ENCODE results near the gene DNER. TPM values are rescaled to one million over a fixed set of nuclear protein-coding genes. Genes with fewer than 3 reads are reported as not detected.

Gene DNER
- total and polyA plus RNA-seq, 2 donors, result 2.9 to 4.4 TPM

DNA sequence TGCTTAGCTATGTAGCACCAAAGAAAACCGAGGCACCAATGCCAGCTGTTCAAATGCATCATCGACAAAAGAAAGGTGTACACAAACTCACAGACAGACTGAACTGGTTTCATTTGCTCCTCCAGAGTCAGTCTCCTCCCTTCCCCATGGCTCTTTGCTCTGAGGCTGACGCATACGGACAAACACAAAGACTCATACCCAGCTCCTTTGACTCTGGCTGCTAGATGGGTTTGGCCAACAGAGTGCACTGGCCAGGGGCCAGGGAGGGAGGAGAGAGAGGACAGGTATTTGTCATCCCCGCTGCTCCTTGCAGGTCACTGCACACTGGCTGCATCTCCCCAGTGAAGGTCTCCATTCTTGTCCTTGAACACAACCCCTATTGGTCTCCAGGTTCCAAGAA, 40.7 kb downstream of the DNER start:
- no peaks in the 10 kb centered on the region for H3K36me3 ChIP-seq (ENCODE audit: insufficient read depth)
- no peak overlapping the region for H3K4me3 ChIP-seq (ENCODE audit: low read depth, low read length)
- no peak overlapping the region for H3K27ac ChIP-seq (ENCODE audit: low read depth)
- no peak for DNase-seq (ENCODE audit: extremely low spot score)
- no peaks in the 10 kb centered on the region for H3K4me1 ChIP-seq (ENCODE audit: insufficient read depth)
- 85% methylated on average over 5 of the region's 5 CpGs for WGBS

DNA sequence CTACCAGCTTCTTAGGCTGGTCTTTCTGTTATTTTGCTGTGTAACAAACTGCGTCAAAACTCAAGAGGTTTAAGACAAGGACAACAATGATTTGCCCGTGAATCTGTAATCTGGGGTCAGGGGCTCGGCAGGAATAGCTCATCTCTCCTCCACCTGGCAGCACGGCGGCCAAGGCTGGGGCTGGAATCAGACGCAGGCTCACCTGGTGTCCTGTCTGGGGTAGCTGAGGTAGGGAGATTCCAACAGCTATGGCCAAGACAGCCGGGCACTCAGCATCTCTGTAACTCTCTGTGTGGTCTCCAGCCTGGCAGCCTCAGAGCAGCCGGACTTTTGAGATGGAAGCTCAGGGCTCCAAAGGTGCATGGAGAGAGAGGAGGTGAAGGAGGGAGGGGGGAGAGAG, 42.3 kb downstream of the DNER start:
- no peak overlapping the region for H3K4me3 ChIP-seq (ENCODE audit: low read depth, low read length)
- no peak for DNase-seq (ENCODE audit: extremely low spot score)

DNA sequence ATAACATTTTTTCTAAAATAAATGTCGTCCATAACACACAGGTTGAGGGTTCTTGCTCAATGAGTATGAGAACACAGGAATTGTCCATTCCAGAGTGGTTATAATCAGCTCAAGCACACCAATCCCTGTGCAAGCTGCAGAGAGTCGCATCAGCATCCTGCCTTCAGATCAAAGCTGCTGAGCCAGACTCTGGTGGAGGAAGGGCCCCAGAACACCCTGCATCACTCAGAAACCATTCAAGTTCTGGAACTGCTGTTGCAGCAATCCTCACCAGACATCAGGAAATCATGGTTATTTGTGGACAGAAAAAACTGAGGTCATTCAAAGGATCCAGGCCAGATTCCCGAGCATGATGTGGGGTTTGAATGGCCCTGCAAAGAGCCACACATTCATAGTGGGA, 44.5 kb downstream of the DNER start:
- Histone ChIP-seq H3K4me1 (ENCODE audit: insufficient read depth) (no peaks in the 10 kb centered on the region), H3K4me3 (ENCODE audit: low read depth, low read length) (no peak overlapping the region), H3K36me3 (ENCODE audit: insufficient read depth) (no peaks in the 10 kb centered on the region), H3K27ac (ENCODE audit: low read depth) (no peak overlapping the region)
- DNase-seq (ENCODE audit: extremely low spot score), result no peak
- WGBS, result 57% methylated on average over 3 of the region's 3 CpGs

More for the DNA sequence above, 42.3 kb downstream of the DNER start:
- no peak overlapping the region for H3K27ac ChIP-seq (ENCODE audit: low read depth)
- H3K4me1 ChIP-seq (ENCODE audit: insufficient read depth), result no peaks in the 10 kb centered on the region
- no peaks in the 10 kb centered on the region for H3K36me3 ChIP-seq (ENCODE audit: insufficient read depth)
- WGBS, result 68% methylated on average over 8 of the region's 8 CpGs

DNA sequence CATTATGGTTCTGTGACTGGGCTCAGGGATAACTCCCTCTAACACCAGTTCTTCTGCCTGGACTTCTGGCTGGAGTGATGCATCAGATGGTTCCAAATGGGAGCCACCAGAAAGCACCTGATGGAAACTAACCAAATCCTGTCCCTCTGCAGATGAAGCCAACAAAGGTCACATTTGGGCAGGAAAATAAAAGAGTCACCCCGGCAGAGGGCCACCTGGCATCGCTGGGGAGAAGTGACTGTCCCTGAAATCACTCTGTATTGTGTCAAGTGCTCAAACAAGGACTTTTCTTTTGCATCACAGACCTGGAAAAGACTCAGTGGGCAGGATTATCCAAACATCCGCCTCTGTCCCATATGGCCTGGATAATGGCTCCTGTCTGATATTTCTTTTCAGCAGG, 47.5 kb downstream of the DNER start:
- no peaks in the 10 kb centered on the region for H3K4me1 ChIP-seq (ENCODE audit: insufficient read depth)
- DNase-seq (ENCODE audit: extremely low spot score), result no peak
- no peak overlapping the region for H3K4me3 ChIP-seq (ENCODE audit: low read depth, low read length)
- no peak overlapping the region for H3K27ac ChIP-seq (ENCODE audit: low read depth)
- 77% methylated on average over 3 of the region's 3 CpGs for WGBS
- no peaks in the 10 kb centered on the region for H3K36me3 ChIP-seq (ENCODE audit: insufficient read depth)

DNA sequence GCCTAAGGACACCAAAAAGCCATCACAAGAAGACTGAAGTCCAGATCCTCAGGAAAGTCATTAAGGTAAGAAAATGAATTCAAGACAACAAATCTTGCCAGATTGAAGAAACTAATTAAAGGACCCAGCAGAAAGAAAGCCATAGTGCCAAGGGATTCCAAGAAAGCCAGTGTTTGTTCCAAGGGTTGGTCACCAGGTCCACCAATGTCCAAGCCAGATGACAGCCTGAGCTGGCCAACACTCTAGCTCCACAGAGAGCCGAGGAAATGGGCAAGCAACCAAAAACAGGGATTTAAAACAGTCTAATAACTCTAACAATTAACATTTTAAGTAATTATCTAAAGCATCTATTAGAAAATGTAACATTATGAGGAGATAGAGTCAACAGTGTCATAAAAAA, 49.2 kb downstream of the DNER start:
- DNase-seq (ENCODE audit: extremely low spot score), result no peak
- H3K27ac ChIP-seq (ENCODE audit: low read depth), result no peak overlapping the region
- H3K36me3 ChIP-seq (ENCODE audit: insufficient read depth), result no peaks in the 10 kb centered on the region
- no peaks in the 10 kb centered on the region for H3K4me1 ChIP-seq (ENCODE audit: insufficient read depth)
- WGBS, result 55% methylated on average over 1 of the region's 1 CpG
- H3K4me3 ChIP-seq (ENCODE audit: low read depth, low read length), result no peak overlapping the region

DNA sequence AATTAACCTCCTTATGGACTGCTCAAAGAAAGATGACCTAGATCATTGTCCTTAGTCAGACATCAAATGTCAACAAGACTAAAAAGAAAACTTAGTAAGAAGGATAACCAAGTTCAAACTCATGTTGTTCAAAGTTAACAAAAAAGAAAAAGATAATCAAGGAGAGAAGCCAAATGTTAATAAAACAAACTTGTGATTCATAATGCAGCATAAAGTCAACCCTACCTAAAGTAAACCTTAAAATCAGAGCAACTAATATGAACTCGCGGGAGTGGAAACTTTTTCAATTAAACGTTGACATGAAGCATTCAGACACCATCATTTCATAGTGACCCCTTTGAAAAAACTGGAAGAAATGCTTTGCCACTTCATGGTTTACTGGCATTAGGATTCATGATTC, 52.9 kb downstream of the DNER start:
- Histone ChIP-seq H3K27ac (ENCODE audit: low read depth) (no peak overlapping the region), H3K36me3 (ENCODE audit: insufficient read depth) (no peaks in the 10 kb centered on the region), H3K4me1 (ENCODE audit: insufficient read depth) (no peaks in the 10 kb centered on the region), H3K4me3 (ENCODE audit: low read depth, low read length) (no peak overlapping the region)
- no peak for DNase-seq (ENCODE audit: extremely low spot score)
- 91% methylated on average over 3 of the region's 3 CpGs for WGBS

DNA sequence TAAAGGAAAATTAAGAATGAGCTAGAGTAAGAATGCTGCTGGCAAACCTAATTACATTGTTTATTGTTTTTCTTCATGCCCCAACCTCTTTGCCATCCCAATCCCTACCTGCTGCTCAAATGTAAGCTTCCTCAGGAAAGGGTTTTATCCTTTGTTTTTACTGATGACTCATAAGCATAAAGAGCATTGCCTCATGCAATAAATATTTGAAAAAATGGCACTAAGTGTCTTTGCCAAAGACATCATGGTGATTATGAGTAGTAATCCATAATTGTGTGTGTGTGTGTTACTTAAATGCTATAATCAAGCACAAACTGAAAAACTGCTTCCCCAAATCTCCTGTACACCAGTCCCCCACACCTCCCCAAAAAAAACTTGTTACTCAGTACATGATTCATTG, 53.4 kb downstream of the DNER start:
- no peak for DNase-seq (ENCODE audit: extremely low spot score)
- no peak overlapping the region for H3K4me3 ChIP-seq (ENCODE audit: low read depth, low read length)
- no peak overlapping the region for H3K27ac ChIP-seq (ENCODE audit: low read depth)
- no peaks in the 10 kb centered on the region for H3K36me3 ChIP-seq (ENCODE audit: insufficient read depth)
- no peaks in the 10 kb centered on the region for H3K4me1 ChIP-seq (ENCODE audit: insufficient read depth)

DNA sequence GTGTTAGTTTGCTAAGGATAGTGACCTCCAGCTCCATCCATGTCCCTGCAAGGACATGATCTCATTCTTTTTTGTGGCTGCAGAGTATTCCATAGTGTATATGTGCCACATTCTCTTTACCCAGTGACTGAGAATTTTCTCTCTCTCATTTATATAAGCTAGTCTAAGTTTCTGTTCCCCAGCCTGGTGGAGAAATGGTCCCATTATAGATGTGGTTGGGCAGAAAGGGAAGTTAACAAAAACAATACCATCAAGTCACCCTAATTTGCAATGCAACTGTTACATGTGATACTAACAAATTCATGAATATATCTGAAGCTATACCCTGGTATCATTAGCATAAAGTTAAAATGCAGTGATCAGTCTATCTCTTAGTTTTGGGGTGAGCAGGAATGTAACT, 54.0 kb downstream of the DNER start:
- DNase-seq (ENCODE audit: extremely low spot score), result no peak
- Histone ChIP-seq H3K27ac (ENCODE audit: low read depth) (no peak overlapping the region), H3K4me1 (ENCODE audit: insufficient read depth) (no peaks in the 10 kb centered on the region), H3K4me3 (ENCODE audit: low read depth, low read length) (no peak overlapping the region), H3K36me3 (ENCODE audit: insufficient read depth) (no peaks in the 10 kb centered on the region)

DNA sequence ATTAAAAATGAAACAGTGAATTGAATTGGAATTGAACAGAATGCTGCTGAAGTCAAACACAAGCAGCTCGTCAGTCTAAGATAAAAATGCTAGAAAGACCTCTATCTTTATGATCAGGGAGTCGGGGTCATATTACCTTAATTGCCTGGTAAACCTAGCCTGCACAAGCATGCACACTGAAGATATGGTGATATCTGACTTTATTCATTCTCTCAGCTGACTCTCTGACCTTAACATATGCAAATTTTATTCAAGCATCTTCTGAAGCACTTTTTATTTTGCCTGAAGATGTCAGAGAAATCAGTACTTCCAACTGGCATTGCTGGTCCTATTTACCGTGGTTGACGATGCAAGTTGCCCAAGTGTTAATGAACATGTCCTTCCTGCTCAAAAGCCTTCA, 56.4 kb downstream of the DNER start:
- H3K27ac ChIP-seq (ENCODE audit: low read depth), result no peak overlapping the region
- no peaks in the 10 kb centered on the region for H3K4me1 ChIP-seq (ENCODE audit: insufficient read depth)
- 68% methylated on average over 4 of the region's 4 CpGs for WGBS
- no peaks in the 10 kb centered on the region for H3K36me3 ChIP-seq (ENCODE audit: insufficient read depth)
- DNase-seq (ENCODE audit: extremely low spot score), result no peak
- H3K4me3 ChIP-seq (ENCODE audit: low read depth, low read length), result no peak overlapping the region

DNA sequence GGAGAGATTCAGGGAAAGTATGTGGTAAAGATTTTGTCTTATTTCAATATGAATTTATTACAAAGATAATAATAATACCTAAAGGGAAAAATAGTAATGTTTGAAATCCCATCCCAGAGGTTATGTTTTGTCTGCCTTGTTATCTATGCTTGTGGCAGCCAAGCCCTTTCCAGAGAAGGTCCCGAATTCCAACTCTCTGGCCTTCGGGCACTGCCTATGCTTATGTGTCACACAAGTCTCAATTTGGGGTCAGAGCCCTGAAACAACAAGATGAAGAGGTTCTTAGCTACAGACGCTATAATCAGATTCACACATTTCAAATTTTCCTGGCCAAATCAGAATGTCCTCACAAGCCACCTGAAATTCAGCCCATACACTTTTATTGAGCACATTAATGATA, 59.9 kb downstream of the DNER start:
- WGBS, result 90% methylated on average over 3 of the region's 3 CpGs
- no peak overlapping the region for H3K4me3 ChIP-seq (ENCODE audit: low read depth, low read length)
- DNase-seq (ENCODE audit: extremely low spot score), result no peak
- H3K4me1 ChIP-seq (ENCODE audit: insufficient read depth), result no peaks in the 10 kb centered on the region
- H3K36me3 ChIP-seq (ENCODE audit: insufficient read depth), result no peaks in the 10 kb centered on the region
- H3K27ac ChIP-seq (ENCODE audit: low read depth), result no peak overlapping the region

DNA sequence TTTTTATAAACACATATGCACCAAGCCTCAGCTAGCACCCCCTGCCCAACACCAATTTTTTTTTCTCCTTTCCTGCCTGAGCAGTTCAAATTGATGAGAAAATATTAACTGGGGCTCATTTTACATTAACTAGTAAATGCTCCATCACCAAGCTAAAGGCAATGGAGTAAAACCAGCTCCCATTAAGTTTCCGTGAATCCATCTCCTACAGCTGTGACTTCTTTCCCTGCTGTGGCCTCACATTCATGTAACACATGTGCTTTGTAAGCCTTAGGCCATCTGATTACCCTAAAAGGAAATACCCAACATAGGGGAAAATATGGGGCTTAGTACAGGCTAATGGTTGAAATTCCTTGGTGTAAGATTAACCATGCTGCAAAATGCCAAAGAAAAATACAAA, 60.8 kb downstream of the DNER start:
- DNase-seq (ENCODE audit: extremely low spot score), result no peak
- 57% methylated on average over 1 of the region's 1 CpG for WGBS
- H3K27ac ChIP-seq (ENCODE audit: low read depth), result no peak overlapping the region
- H3K36me3 ChIP-seq (ENCODE audit: insufficient read depth), result no peaks in the 10 kb centered on the region
- no peak overlapping the region for H3K4me3 ChIP-seq (ENCODE audit: low read depth, low read length)
- no peaks in the 10 kb centered on the region for H3K4me1 ChIP-seq (ENCODE audit: insufficient read depth)

DNA sequence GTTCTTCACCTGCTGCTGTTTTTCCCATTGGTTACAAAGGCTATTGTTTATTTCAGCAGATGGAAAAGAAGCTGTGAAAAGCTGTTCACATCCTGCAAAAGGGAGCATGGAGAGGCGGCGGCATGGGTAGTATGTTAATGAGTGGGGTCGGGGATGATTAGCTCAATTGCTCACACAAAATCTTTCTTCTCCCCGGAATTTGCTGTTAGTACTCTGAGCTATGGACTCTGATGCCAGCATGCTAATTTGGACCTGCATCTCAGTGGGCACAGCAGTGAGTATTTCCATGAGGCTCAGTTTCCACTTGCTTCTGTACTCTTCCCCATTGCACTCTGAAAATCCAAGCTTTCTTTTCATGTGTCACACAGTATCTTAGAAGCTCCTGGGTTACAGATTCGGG, 61.6 kb downstream of the DNER start:
- DNase-seq (ENCODE audit: extremely low spot score), result no peak
- Histone ChIP-seq H3K27ac (ENCODE audit: low read depth) (no peak overlapping the region), H3K4me3 (ENCODE audit: low read depth, low read length) (no peak overlapping the region), H3K4me1 (ENCODE audit: insufficient read depth) (no peaks in the 10 kb centered on the region), H3K36me3 (ENCODE audit: insufficient read depth) (no peaks in the 10 kb centered on the region)
- WGBS, result 76% methylated on average over 5 of the region's 5 CpGs

DNA sequence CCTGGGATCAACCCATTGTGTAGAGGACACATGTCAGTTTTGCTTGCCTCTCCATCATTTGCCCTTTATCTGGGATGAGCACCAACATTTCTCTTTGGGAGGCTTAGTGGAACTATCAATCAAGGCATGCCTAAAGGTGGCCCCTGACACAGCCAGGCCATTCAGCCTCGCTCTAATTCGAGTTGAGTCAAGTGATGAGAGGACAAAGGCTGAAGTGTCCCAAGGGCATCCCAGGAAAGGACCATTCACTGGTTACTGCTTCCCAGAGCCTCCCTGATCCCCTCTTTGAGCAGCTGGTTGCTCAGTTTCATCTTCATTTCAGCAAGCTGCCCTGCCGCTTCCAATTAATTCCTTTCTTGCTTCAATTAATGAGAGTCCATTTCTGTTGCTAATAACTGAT, 63.5 kb downstream of the DNER start:
- no peaks in the 10 kb centered on the region for H3K36me3 ChIP-seq (ENCODE audit: insufficient read depth)
- DNase-seq (ENCODE audit: extremely low spot score), result no peak
- no peak overlapping the region for H3K27ac ChIP-seq (ENCODE audit: low read depth)
- WGBS, result 89% methylated on average over 3 of the region's 3 CpGs
- H3K4me1 ChIP-seq (ENCODE audit: insufficient read depth), result no peaks in the 10 kb centered on the region
- no peak overlapping the region for H3K4me3 ChIP-seq (ENCODE audit: low read depth, low read length)

DNA sequence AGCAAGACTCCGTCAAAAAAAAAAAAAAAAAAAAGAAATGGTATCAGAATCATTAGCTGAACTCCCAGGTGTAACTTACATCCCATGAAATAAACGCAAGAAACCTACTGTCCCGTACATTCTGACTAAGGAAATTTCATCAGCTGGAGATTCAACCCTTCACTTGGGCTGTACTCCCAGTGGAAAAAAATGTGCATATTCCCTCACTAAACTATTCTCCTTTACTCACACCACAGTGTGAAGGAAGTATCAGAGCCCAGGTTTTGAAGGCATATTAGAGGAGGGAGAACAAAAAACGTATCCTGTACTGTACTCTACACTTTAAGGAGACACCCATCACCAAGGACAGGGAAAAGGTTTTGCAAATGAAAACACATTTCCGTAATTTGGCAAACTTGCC, 64.3 kb downstream of the DNER start:
- Histone ChIP-seq H3K36me3 (ENCODE audit: insufficient read depth) (no peaks in the 10 kb centered on the region), H3K27ac (ENCODE audit: low read depth) (no peak overlapping the region), H3K4me1 (ENCODE audit: insufficient read depth) (no peaks in the 10 kb centered on the region), H3K4me3 (ENCODE audit: low read depth, low read length) (no peak overlapping the region)
- DNase-seq (ENCODE audit: extremely low spot score), result no peak
- 91% methylated on average over 5 of the region's 5 CpGs for WGBS

DNA sequence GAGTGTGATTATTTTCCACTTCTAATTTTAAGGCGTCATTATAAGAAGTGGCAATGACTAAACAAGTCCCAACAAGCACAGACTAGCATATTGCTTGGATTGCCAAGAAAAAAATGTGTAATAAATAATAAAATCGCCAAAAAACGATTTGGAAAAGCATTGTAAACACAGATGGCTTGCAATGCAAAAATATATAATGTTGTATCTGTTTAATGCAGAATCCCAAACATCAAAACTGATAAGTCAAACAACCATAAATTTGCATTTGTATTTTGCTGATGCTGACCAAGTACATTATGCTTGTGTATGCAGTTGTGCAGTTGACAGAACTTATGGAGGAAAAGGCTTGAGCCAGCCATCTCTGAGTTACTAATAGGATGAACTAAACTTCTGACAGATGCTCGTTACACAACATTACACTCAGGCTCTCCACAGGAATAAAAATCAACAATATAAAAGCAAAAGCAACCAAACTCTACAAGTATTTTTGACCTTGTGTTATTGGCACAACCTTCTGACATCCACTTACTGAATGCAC, 68.1 kb downstream of the DNER start:
- DNase-seq (ENCODE audit: extremely low spot score), result no peak
- no peak overlapping the region for H3K4me3 ChIP-seq (ENCODE audit: low read depth, low read length)
- H3K4me1 ChIP-seq (ENCODE audit: insufficient read depth), result peaks cover 2% of the 10 kb centered on the region
- 42% methylated on average over 4 of the region's 4 CpGs for WGBS
- no peak overlapping the region for H3K27ac ChIP-seq (ENCODE audit: low read depth)
- no peaks in the 10 kb centered on the region for H3K36me3 ChIP-seq (ENCODE audit: insufficient read depth)
